Epithelial cell of esophagus (primary cell): ENCODE measurements around the gene LSAMP.

Experiments
- DNase-seq: peaks from one replicate; pipeline ENCODE4 v3.0.0; 2010; ENCODE audit warnings: low read depth
- H3K4me3 ChIP-seq: 2 replicates; pipeline ENCODE4 v1.5.1; 2011; ENCODE audit warnings: mild to moderate bottlenecking, low read length, control low read depth
- TF ChIP-seq, protein P1 (sequence below): IDR thresholded peaks from 2 replicates; pipeline ENCODE4 v1.5.1; 2011; ENCODE audit warnings: low read depth, mild to moderate bottlenecking, low read length, control low read depth, inconsistent platforms; ENCODE audit not compliant: insufficient read depth; ENCODE audit errors: missing control alignments

Gene LSAMP

GRCh38 chr3:116028157-116028556 is 417.1 kb downstream of the LSAMP start:
- no peak overlapping the region for H3K4me3 ChIP-seq
- TF ChIP-seq, protein P1, sequence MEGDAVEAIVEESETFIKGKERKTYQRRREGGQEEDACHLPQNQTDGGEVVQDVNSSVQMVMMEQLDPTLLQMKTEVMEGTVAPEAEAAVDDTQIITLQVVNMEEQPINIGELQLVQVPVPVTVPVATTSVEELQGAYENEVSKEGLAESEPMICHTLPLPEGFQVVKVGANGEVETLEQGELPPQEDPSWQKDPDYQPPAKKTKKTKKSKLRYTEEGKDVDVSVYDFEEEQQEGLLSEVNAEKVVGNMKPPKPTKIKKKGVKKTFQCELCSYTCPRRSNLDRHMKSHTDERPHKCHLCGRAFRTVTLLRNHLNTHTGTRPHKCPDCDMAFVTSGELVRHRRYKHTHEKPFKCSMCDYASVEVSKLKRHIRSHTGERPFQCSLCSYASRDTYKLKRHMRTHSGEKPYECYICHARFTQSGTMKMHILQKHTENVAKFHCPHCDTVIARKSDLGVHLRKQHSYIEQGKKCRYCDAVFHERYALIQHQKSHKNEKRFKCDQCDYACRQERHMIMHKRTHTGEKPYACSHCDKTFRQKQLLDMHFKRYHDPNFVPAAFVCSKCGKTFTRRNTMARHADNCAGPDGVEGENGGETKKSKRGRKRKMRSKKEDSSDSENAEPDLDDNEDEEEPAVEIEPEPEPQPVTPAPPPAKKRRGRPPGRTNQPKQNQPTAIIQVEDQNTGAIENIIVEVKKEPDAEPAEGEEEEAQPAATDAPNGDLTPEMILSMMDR = no peak
- no peak for DNase-seq

GRCh38 chr3:116020989-116021388 is 424.3 kb downstream of the LSAMP start:
- no peak overlapping the region for H3K4me3 ChIP-seq
- TF ChIP-seq, protein P1 = no peak
- no peak for DNase-seq

- DNase-seq = peak; percentile 86
- no peak overlapping the region for H3K4me3 ChIP-seq
- TF ChIP-seq, protein P1 = no peak
These were observed 424.8 kb downstream of the LSAMP start for GRCh38 chr3:116020495-116020894.

DNA sequence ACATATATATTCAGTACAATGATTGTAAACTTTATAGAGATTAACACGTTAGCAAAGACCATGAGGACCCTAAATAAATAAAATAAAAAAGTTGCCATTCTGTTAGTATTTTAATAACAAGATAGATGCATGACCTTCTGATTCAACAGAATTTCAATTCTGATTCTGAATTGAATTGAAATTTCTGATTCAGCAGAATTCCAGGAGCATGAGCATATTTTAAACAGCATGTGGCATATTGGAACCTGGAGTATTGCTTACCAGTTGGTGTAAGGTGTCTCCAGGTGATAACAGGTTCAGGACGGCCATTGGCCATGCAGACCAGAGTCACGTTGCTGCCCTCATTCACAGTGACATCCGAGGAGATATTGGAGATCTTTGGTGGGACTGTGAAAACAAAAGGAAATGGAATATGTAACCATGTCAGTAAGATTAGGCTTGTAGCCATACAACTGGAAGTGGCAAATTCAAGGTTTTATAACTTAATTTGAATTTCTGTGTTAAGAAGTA is 426.0 kb downstream of the LSAMP start:
- TF ChIP-seq, protein P1 = no peak

GRCh38 chr3:116018646-116019045 is 426.6 kb downstream of the LSAMP start:
- DNase-seq = peak; percentile 35
- H3K4me3 ChIP-seq = no peak overlapping the region
- TF ChIP-seq, protein P1 = no peak

More for the DNA sequence above, 426.0 kb downstream of the LSAMP start:
- H3K4me3 ChIP-seq = no peak overlapping the region
- no peak for DNase-seq

DNA sequence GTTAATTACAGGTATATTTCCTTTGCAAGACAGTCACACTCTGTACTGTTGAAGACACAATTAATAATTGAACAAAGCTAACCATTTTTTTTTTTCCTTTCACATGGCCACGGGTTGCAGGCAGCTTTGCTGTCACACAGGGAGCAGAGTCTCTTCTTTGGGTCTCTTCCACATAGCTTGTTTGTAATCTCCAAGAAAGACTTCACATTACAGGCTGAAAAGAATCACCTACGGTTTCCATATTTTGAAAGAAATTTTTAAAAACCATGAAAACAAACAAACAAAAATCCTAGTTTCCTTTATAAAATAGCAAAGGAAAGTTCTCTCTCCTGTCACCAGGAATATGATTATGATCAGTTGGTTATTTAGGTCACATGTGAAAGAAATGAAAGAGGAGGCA is 429.4 kb downstream of the LSAMP start:
- no peak for DNase-seq
- no peak overlapping the region for H3K4me3 ChIP-seq
- TF ChIP-seq, protein P1 = no peak

DNA sequence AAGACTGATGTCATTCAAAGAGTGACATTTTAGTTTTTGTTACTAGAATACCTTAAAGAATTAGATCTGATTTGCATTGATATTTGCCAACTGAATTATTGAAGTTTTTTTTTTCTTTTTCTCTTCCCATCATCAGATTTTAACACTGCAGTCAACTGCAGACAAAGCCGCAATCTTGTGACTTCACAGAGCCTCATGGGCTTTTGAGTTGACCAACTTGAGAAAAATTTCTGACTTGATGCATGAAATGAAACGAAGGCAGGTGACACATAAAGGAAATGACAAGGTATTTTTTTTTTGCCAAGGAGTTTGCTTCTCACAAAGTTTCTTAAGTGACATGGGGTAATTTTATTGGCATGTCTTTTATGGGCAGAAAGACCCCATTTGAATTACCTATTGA is 438.3 kb downstream of the LSAMP start:
- TF ChIP-seq, protein P1 = no peak
- H3K4me3 ChIP-seq = no peak overlapping the region
- peak; percentile 35 for DNase-seq
